NCI-H2171 treated with DMSO at 0.1 percent for 48 hours (cell line): ENCODE data around the gene ANAPC16.

Source experiments
- DNase-seq: peaks from one replicate; lab custom pipeline; 2025; lab: John Stamatoyannopoulos, UW

ANAPC16 gene

GRCh38 chr10:72283131-72283530 lies 67.3 kb downstream of the ANAPC16 start:
- no peak for DNase-seq
